ENCODE measurements around the gene SYT2.
"Not testable (repeated sequence)": the region's sequence is repeated elsewhere in the genome, so short reads cannot be mapped to it uniquely, and the experiment has no call there.

SYT2 gene

DNA sequence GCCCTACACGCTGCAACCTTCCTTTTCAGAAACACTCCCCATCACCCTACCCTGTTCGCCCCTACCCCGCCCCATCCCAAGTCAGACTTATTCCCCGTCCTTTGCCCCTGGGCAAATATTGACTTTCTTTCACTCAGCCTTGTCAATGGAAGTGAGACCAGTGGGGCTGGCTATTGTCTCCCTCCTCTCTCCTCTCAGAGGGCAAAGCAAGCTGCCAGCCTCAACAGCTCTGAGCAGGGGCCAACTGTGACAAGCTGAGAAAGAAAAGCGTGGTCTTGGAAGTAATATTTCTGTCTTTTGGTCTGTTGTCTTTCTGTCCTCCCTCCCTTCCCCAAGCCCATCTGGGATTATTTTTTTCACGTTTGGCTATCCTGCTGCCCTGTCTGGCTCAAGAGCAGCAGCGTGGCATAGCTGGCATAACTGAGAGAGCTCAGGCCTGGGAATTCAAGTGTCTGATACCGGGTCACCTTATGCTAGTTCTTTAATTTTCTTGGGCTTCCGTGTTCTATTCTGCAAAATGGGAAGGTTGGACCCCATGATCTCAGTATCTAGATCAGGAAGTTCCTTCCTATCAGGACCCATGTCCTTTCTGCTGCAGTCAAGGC, 71.5 kb downstream of the SYT2 start:
- not testable (repeated sequence) for DNase-seq

DNA sequence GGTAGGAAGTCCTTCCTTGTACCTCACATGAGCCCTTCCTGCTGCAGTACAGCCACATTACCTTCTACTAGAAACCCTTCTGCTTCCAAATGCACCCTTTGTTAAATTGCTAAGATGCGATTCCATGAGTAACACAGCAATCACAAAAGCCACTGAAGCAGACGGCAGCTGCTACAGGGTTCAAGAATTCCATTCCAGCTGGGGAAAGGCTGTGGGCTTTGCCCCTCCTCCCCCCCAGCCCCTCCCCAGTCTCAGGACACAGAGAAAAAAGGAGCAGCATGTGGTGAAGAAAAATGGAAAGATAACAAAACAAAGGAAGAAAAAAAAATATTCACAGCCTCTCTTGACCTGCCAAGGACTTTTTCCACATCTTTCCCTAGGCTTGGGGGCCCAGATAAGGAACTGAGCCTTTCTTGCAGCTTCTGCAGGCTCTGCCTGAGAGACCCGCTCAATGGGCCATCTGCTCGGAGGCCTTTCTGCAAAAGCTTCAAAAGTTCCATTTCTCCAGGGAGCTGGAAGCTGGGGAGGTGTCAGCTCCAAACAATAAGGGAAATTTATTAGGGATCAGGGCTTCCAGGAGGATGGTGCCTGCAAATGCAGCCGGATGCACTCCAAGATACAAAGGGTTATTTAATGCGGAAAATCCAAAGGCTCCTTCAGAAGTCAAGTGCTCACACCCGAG, 72.1 kb downstream of the SYT2 start:
- no peak for DNase-seq

DNA sequence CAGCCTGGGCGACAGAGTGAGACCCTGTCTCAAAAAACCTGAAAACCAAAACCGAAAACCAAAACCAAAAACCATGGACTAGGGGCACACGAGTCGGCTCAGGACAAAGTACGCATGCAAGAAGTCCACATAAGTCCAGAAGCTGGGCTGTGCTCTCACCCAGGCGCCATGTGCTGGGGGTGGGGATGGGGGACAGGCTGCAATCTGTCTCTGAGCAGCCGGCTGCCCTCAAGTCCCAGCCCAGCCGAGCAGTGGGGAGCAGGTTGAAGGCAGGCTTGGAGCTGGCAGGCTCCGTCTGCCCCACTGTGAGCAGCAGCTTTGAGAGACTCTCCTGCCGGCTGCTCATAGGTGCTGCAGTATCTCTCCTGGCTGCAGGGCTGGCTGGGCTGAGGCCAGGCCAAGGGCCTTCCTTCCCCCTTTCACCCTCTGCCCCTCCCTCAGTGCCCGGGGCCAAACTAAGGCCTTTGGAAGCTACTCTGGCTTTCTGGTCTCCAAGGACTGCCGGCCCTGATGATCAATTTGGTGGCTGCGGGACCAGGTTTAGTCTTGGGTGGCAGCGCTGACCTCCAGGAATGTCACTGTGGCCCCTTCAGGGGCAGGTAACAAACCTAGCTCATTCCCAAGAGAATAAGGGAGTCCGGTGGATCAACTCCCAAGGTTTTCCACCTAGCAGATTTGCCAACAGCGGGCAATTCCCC, 72.8 kb downstream of the SYT2 start:
- DNase-seq = not testable (repeated sequence)

DNA sequence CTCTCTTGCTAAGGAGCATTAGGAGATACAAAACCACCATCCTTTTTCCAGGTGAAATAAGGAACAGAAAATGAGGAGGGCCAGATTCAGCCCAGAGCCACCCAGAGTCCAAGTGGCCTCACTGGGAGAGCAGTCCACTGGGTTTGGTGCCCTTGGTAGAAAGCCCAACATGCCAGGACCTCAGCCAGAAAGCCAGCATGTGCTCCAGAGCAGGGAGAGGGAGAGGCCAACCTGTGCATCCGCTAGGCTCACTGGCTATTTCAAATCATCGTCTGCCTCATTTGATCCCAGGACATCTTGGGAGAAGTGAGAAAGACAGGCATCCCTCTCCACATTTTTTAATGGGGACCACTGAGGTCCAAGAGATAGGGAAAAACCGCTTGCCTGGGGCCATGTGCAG, 74.1 kb downstream of the SYT2 start:
- DNase-seq = not testable (repeated sequence)

DNA sequence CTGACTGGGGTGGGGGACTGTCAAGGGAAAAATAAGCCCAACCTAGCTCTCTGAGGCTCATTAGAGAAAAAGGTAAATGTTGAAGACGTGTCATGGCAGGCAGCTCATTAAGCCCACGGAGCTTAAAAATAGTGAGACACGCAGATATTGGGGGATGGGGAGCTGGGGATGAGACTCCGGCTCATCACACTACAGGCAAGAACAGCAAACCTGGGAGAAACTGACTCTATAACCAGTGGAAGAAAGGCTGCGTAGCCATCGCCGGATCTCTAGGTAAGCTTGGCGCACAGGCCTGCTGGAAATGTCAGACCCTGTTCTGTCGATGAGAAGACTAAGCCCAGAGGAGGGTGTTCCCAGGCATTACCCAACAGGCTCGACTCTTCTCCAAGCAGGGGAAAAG, 78.0 kb downstream of the SYT2 start:
- no peak for DNase-seq

DNA sequence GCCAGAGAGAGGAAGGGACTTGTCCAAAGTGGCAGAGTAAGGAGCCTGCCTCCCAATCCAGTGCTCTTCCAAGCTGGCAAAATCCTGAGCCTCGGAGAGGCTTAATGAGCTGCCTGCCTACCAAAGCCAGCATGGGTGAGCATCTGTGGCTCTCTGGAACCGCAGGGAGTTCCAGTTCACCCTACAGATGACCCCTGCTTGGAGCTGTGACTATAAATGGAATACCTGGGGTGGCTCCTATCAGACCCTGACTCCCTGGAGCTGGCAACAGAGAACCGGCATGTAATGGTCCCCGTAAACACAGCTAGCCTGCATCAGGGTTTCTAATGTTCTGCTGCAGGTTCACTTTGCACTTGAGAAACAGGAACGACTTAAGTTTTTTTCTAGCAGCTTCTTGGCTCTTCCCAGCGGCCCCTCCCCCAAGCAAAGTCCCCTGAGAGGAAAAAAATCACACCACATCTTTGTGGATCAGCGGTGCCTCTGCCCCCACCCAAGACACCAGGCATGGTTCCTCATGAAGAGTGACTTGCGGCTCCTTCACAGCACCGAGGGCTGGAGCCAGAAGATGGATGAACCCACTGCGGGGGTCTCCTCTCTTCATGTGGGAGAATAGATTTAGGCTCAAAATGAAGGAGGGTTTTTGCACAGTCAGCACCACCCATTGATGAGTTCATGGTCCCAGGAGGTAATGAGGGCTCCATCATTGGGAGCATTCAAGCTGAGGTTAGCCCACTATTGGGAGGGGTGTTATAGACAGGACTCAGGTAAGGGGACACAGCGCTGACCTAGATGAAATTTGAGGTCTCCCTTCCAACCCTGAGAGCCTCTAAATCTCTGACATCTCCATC, 79.0 kb downstream of the SYT2 start:
- DNase-seq = no peak

DNA sequence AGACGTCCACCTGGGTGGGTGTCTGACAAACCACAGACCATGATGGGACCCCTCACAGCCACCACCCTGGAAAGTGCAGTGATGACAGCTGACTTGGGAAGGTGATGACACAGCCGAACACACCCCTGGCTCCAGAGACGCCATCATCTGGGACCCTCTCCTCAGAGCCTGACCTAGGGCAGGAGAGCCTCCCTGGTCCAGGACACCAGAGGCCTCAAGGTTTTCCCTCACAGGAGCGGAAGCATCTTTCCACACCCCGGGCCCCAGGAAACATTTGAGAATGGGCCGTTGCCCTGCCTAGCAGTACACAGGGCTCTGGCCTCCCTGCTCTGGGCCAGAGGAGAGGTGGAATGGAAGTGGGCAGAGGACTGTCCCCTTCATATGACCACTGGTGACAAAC, 79.7 kb downstream of the SYT2 start:
- no peak for DNase-seq

DNA sequence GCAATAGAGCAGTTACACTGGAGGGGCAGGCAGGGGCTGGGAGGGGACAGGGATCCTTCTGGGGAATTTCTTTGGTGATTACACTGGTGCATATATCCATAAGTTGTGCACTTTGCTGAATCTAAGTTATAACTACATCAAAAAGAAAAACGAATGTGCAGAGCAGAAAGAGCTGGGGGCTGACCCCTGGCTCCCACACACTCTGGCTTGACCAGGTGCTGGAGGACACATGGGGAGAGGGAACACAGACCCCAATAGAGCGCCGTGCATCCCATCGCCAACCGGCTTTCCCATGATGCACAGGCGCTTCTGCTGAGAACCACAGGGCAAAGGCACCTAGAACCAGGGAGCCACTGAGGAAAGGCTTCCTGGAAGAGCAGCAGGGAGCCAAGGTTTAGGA, 80.2 kb downstream of the SYT2 start:
- not testable (repeated sequence) for DNase-seq

DNA sequence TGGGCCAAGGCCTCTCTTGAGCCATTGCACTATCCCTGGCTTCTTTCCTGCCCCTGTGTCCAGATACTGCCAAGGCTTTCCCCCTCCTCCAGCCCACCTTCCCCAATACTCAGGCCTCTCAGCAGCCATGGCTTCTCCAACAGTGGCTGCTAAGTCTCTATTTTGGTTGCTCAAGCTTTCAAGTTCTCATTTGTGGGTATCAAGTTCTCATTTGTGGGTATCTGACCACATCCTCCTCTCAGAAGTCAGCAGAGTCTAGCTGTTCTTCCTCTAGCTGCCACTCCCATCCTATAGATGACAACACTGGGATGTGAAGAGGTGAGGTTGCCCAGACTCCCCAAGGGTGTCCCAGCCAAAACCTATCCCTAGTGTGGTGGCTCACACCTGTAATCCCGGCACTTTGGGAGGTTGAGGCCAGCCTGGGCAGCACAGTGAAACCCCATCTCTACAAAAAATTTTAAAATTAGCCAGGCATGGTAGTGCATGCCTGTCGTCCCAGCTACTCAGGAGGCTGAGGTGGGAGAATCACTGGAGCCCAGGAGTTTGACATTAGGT, 80.9 kb downstream of the SYT2 start:
- not testable (repeated sequence) for DNase-seq

DNA sequence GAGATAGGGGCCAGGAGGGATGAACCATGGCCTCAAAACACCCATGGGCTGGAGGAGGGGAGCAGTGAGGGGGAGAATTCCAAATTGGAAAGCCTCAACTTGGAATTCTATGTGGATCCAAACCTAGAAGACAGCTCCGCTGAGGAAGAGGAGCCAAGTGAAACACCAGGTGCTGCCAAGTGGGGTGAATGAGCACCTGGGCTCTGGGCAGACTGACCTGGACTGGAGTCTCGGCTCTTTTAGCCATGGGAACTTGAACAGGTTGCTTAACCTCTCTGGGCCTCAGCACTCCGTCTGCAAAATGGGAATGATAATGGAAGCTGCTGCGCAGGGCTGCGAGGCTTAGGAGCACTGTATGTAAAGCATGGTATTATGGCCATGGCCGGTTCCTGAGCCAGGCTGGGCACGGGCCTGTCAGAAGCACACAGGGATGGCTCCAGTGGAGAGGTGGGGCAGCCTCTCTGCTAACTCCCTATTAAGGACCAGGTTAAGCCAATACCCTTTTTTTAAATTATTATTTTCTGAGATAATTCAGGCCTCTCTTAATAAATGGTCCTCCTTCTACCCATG, 81.5 kb downstream of the SYT2 start:
- DNase-seq = no peak

DNA sequence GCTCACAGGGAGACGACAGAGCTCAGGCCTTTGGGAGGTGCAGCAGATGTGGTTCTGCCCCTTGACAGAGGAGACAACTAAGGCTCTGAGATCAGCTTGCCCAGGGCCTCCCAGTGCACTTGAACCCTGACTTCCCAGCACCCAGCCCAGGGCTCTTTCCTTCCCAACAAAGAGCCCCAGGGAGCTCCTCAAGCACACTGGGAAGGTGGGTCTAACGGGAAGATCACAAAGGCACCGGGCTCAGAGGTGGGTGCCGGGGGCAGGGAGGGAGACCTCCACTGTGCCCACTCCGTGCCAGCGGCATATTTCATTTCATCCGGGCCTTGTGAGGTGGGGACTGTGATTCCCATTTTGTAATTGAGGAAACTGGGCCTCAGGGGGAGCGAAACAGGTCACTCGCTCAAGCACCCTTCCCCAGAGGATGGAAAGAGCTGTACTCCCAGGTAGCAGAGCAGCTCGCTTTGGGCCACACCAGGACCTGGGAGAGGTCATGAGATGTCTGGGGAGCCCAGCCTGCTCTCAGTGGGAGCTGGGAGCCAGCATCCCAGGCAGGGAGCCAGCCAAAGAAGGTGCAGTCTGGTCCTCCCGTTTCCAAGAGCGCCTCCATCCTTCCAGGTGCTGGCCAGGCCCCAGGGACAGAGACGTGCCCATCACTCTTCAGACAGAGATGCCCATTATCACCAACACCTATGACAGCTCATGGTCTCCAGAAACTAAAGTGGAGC, 82.3 kb downstream of the SYT2 start:
- no peak for DNase-seq

DNA sequence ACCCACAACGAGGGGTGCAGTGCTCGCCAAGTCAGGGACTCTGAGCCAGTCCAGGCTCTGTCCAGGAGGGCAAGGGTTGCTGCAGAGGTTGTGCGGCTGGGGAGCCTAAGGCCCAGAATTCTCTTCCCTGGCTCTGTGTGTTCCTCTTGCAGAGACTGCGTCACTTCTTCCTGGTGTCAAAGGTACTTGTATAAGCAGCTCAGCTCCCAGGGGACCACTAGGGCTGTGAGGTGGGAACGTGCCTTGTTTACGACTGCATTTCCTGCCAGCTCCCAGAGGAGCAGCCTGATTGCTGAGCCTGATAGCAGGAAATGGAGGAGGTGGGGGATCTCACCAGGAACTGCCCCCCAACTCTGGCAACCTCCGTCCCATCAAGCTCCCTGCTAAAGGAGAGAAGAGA, 83.2 kb downstream of the SYT2 start:
- not testable (repeated sequence) for DNase-seq

DNA sequence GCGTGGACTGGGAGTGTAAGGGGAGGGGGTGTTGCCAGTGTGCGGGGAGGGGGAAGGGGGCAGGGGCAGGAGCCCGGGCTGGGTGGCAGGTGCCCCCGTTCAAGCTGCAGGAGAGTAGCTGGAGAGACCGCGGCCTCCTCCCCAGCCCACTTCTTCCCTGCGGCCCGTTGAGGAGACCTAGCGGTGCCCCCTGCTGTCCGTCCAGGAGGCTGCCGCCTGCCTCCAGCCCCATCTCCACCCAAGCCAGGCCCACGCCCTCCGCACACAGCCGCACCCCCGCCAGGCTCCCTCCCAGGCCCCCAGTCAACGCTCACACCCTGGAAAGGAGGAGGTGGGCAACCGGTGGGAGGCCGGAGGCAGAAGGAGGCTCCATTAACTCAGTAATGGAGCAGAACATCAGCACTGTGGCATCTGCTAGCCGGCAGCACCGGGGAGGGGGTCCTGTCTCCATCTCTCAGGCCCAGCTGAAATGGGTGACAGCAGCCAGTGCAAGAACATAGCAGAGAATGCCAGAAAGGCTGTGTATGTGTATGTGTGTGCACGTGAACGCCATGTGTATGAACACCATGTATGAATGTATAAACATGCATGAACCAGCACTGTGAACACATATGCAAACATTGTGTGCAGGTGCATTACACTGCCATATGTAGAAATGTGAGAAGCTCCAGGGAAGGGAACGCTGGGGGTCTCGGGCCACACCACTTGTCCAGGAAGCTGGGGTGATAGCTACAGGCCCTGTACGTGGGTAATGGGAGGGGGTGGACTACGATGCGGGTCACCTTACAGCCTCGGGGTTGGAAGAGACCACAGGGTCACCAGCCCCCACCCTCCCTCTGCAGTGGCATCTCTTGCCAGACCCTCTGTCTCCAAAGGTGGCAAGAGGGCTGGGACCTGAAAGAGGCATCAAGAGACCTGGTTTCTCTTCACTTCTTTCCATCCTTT, 84.6 kb downstream of the SYT2 start:
- DNase-seq = no peak

DNA sequence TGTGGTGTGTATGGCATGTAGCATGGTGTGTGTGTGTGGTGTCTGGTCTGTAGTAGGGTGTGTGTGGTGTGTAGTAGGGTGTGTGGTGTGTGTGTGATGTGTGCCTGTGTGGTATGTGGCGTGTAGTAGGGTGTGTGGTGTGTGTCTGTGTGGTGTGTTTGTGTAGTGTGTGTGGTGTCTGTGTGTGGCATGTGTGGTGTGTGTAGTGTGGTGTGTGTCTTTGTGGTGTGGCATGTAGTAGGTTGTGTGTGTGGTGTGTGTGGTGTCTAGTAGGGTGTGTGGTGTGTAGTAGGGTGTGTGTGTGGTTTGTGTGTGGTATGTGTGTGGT, 85.5 kb downstream of the SYT2 start:
- no peak for DNase-seq

DNA sequence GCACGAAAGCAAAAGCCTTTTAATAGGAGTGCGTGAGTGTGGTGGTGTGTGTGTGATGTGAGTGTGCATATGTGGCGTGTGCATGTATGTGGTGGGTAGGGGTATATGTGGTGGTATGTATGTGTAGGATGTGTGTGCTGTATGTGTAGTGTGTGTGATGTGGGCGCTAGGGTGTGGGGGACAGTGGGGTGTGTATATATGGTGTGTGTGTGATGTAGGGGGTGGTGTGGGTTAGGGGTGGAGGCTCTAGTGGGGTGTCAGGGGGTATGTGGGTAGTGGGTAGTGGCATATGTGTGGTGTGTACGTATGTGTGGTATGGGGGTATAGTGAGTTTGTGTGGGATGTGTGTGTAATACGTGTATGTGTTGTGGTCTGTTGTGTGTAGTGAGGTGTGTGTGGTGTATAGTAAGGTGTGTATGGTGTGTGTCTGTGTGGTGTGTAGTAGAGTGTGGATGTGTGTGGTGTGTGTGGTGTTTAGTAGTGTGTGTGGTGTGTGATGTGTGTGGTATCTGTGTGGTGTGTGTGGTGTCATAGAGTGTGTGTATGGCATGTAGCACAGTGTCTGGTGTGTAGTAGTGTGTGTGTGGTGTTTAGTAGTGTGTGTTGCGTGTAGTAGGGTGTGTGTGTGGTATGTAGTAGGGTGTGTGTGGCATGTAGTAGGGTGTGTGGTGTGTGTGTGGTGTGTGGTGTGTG, 86.0 kb downstream of the SYT2 start:
- no peak for DNase-seq

DNA sequence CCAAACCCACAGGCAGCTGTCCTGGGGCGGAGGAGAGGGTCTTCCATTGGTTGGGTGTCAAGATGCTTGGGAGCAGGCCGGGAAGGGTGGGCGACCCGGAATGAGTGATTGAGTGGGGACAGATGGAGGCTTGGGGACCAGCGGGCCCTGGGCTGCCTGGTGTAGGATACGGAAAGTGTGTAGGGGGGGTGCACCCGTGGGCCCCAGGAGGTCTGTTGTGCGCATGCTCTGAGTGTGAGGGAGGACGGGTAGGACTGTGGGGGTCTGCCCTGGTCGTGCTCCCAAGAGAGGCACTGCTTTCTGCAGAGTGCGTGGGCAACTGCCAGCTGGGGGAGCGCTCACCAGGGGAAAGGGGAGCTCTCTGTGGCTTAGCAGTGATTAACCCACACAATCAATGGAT, 86.8 kb downstream of the SYT2 start:
- not testable (repeated sequence) for DNase-seq

DNA sequence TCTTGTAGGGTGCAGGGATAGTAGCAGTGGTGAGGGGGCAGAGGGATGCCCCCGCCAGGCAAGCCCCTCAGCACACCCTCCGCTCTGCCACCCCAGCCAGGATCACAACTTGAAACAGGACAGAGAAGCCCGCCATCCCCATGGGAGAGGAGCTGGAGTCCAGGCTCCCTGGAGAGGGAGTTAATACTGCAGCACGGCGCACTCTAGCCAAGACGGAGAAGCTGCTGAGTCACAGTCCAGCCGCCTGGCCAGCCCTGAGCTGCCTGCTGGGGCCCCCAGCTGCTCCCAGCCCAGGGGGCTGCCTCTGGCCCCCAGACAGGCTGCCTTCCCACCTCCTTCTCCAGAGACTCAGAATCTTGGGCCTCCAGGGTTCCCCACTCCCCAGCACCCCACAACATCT, 87.2 kb downstream of the SYT2 start:
- DNase-seq = no peak

DNA sequence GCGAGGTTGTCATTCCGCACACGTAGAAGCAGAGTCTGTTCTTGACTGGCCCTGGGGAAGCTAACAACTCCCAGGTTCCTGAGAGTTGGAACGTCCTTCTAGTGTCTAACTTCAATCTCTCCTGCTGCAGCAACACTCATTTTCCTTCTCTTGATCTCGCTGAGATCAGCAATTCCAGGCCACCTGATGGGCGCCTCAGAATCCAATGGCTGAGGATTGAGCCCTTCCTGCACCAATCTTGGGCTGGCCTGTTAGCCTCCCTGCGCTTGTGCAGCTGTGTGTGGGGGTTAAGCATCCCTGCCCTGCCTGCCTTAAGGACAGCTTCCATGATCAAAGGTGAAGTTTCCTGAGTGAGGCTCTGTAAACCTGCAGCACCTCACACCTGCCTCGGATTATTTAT, 87.9 kb downstream of the SYT2 start:
- no peak for DNase-seq

DNA sequence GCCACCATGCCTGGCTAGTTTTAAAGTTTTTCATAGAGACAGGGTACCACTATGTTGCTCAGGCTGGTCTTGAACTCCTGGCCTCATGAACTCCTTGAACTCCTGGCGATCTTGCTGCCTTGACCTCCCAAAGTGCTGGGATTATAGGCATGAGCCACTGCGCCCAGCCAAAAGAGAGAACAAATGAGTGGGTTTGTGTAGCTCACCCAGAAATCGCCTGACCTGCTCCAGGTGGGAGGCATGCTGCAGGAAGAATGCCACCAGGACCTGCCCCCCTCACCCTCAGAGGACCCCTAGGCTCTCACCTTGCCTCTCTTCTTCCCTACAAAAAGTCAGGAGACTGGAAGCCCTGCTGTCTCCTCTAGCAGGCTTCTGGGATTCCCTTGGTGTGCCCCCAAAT, 88.8 kb downstream of the SYT2 start:
- DNase-seq = no peak

DNA sequence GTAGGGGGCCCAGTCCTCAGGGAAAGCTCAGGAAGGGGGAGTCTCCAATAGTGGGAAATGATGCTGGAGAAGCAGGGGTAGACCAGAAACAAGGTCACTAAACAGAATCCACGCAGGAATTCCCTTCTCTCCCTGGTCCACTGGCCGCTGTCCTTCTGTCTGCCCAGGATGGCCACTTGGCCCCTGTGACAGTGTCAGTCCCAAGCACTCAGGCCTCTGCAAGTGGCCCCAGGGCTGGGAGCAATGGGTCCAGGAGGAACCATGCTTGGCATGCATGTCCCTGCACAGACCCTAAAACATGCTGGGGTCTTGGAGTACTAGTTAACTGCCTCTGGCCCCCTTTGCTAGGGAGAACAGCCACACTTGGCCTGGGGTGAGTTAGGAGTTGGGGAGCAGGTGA, 90.2 kb downstream of the SYT2 start:
- not testable (repeated sequence) for DNase-seq
